GM12874 (cell line): ENCODE results near the gene PCDHGA3.

Experiments
- TF ChIP-seq, protein P1 (sequence below): IDR thresholded peaks from 2 replicates; pipeline ENCODE4 v1.5.1; 2011; ENCODE audit warnings: low read depth, mild to moderate bottlenecking, control low read depth, low read length, moderate library complexity; ENCODE audit not compliant: insufficient read depth

Gene PCDHGA3

DNA sequence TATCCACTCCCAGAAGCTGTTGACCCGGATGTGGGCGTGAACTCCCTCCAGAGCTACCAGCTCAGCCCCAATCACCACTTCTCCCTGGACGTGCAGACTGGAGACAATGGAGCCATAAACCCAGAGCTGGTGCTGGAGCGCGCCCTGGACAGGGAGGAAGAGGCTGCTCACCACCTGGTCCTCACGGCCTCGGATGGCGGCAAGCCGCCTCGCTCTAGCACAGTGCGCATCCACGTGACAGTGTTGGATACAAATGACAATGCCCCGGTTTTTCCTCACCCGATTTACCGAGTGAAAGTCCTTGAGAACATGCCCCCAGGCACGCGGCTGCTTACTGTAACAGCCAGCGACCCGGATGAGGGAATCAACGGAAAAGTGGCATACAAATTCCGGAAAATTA lies 49.6 kb downstream of the PCDHGA3 start:
- TF ChIP-seq, protein P1, sequence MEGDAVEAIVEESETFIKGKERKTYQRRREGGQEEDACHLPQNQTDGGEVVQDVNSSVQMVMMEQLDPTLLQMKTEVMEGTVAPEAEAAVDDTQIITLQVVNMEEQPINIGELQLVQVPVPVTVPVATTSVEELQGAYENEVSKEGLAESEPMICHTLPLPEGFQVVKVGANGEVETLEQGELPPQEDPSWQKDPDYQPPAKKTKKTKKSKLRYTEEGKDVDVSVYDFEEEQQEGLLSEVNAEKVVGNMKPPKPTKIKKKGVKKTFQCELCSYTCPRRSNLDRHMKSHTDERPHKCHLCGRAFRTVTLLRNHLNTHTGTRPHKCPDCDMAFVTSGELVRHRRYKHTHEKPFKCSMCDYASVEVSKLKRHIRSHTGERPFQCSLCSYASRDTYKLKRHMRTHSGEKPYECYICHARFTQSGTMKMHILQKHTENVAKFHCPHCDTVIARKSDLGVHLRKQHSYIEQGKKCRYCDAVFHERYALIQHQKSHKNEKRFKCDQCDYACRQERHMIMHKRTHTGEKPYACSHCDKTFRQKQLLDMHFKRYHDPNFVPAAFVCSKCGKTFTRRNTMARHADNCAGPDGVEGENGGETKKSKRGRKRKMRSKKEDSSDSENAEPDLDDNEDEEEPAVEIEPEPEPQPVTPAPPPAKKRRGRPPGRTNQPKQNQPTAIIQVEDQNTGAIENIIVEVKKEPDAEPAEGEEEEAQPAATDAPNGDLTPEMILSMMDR = no peak
